ENCODE results near the gene BNIP1.

The BNIP1 gene

DNA sequence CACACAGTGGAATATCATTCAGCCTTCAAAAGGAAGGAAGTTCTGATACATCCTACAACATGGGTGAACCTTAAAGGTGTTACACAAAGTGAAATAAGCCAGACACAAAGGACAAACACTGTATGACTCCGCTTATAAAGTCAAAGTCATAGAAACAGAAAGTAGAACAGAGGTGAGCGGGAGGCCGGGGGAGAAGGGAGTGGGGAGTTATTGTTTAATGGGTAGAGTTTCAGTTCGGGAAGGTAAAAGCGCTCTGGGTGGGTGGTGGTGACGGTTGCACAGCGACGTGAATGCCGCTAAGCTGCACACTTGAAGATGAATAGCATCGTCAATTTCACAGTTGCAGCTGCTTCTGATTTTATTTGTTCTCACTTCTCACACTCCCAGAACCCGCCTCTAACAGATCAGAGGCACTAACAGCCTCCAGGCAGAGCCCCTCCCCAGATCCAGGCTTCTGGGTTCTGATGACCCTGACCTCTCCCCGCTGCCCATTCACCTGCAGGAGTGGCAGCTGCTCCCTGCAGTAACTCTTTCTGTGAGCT is 34.1 kb downstream of the BNIP1 start:
- H3K4me3 Mint-ChIP-seq: no peak overlapping the region
- no peak for DNase-seq (ENCODE audit: low spot score in 2 of 2)
- ATAC-seq (replicated peaks; ENCODE audit: extremely low read depth, poor library complexity, severe bottlenecking): no peak
- no peaks in the 10 kb centered on the region for H3K36me3 Mint-ChIP-seq (ENCODE audit: insufficient read depth)
- H3K27ac Mint-ChIP-seq (ENCODE audit: low read depth): no peak overlapping the region
- peaks cover 4% of the 10 kb centered on the region for H3K9me3 Mint-ChIP-seq
- H3K27me3 Mint-ChIP-seq: peaks cover 10% of the 10 kb centered on the region
- H3K4me1 Mint-ChIP-seq: no peaks in the 10 kb centered on the region

DNA sequence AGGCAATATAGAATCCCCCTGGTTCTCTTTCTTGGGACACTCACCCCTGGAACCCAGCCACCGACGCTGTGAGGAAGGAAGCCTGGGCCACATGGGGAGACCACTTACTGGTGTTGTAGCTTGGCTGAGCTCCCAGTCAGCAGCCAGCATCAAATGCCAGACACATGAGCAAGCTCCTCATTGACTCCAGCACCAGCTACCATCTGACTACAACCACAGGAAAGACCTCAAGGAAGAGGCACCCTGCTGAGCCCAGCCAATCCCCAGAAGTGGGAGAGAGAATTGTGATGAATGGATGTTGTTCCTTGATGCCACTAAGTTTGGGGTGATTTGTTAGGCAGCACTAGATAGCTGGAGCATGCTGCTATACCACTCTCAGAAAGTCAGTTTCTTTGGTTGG is 36.0 kb downstream of the BNIP1 start:
- no peak overlapping the region for H3K27ac Mint-ChIP-seq (ENCODE audit: low read depth)
- H3K4me3 Mint-ChIP-seq: no peak overlapping the region
- H3K27me3 Mint-ChIP-seq: peaks cover 10% of the 10 kb centered on the region
- DNase-seq (ENCODE audit: low spot score in 2 of 2): no peak
- peaks cover 4% of the 10 kb centered on the region for H3K9me3 Mint-ChIP-seq
- ATAC-seq (replicated peaks; ENCODE audit: extremely low read depth, poor library complexity, severe bottlenecking): no peak
- H3K4me1 Mint-ChIP-seq: no peaks in the 10 kb centered on the region
- H3K36me3 Mint-ChIP-seq (ENCODE audit: insufficient read depth): no peaks in the 10 kb centered on the region

DNA sequence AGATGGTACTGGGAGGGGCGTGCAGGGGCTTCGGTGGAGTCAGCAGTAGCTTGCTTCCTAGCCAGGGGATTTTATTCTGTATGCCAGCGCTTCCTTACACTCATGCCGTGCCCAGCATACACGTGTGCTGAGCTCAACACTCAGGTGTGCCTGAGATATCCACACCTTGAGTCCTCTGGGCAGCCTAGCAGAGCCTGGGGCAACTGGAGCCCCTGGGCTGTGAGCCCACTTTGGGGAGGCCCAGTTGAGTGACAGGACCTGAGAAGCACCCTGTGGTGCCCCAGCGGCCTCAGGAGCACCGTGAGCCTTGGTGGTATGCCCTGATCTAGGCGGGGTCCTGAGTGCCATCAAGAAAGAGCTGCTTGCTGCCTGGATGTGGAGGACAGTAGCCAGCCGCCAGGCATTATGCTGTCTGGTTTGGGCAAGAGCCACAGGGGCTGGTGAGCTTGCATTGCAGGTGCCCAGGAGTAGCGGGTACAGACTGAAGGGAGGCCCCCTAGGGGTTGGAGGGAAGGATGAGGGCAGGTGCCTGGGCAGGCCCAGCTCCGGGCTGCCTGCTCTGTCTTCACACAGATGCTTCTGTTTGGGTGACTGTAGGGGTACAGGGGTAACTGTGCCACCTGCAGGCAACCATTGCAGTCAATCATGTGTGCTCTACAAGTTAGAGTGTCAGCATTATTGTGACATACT is 42.9 kb downstream of the BNIP1 start:
- Mint-ChIP-seq H3K36me3 (ENCODE audit: insufficient read depth) (no peaks in the 10 kb centered on the region), H3K27me3 (peaks cover 17% of the 10 kb centered on the region), H3K4me1 (no peaks in the 10 kb centered on the region), H3K27ac (ENCODE audit: low read depth) (no peak overlapping the region), H3K4me3 (no peak overlapping the region), H3K9me3 (no peaks in the 10 kb centered on the region)
- DNase-seq (ENCODE audit: low spot score in 2 of 2) (no peak), ATAC-seq (replicated peaks; ENCODE audit: extremely low read depth, poor library complexity, severe bottlenecking) (no peak)

DNA sequence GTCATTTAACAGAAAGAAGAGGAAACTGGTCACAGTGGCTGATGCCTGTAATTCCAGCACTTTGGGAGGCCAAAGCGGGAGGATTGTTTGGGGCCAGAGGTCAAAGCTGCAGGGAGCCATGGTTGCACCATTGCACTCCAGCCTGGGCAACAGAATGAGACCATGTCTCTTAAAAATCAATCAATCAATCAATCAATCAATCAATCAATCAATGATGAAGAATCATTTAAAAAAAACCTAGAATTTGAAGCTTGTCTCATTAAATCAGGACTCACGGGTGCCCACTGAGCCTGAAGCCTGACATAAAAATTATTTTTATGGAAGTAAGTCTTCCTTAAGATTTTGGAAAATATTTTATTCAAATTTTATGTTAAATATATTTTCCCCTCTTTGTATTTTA is 43.9 kb downstream of the BNIP1 start:
- no peaks in the 10 kb centered on the region for H3K36me3 Mint-ChIP-seq (ENCODE audit: insufficient read depth)
- DNase-seq (ENCODE audit: low spot score in 2 of 2) (no peak), ATAC-seq (replicated peaks; ENCODE audit: extremely low read depth, poor library complexity, severe bottlenecking) (no peak)
- no peak overlapping the region for H3K27ac Mint-ChIP-seq (ENCODE audit: low read depth)
- no peaks in the 10 kb centered on the region for H3K9me3 Mint-ChIP-seq
- H3K4me3 Mint-ChIP-seq: no peak overlapping the region
- no peaks in the 10 kb centered on the region for H3K4me1 Mint-ChIP-seq
- peaks cover 26% of the 10 kb centered on the region for H3K27me3 Mint-ChIP-seq

DNA sequence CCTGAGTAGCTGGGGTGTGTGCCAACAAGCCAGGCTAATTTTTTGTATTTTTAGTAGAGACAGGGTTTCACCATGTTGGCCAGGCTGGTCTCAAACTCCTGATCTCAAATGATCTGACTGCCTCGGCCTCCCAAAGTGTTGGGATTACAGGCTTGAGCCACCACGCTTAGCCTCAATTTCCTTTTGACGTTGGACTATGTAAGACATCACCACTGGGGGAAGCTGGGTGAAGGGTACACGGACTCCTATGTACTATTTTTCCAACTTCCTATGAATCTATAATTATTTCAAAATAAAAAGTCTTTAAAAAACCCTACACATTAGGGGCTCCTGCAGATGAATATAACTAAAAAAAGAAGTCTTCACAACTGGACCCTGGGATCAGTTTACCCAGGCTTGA is 46.7 kb downstream of the BNIP1 start:
- Mint-ChIP-seq H3K4me3 (no peak overlapping the region), H3K4me1 (no peaks in the 10 kb centered on the region), H3K36me3 (ENCODE audit: insufficient read depth) (no peaks in the 10 kb centered on the region), H3K27ac (ENCODE audit: low read depth) (no peak overlapping the region), H3K9me3 (no peaks in the 10 kb centered on the region), H3K27me3 (peaks cover 27% of the 10 kb centered on the region)
- no peak for DNase-seq (ENCODE audit: low spot score in 2 of 2)
- no peak for ATAC-seq (replicated peaks; ENCODE audit: extremely low read depth, poor library complexity, severe bottlenecking)

DNA sequence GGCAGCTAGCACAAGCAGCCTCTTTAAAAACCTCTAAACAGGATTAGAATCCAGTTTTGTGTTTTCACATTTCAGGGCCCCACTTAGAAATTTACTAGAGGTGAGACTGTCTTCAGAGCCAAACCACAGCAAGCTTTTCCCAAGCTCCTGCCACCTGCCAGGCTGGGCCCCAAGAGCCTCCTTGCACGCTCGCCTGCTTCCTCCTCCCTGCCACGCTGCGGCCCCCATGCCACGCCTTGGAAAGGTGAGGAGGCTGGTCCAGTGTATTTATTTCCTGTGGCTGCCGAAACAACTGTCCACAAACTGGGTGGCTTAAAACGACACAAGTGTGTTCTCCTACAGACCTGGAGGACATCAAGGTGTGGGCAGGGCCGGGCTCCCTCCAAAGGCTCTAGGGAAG is 47.2 kb downstream of the BNIP1 start:
- Mint-ChIP-seq H3K36me3 (ENCODE audit: insufficient read depth) (no peaks in the 10 kb centered on the region), H3K4me3 (no peak overlapping the region), H3K9me3 (no peaks in the 10 kb centered on the region), H3K27ac (ENCODE audit: low read depth) (no peak overlapping the region), H3K27me3 (peaks cover 32% of the 10 kb centered on the region), H3K4me1 (no peaks in the 10 kb centered on the region)
- DNase-seq (ENCODE audit: low spot score in 2 of 2) (no peak), ATAC-seq (replicated peaks; ENCODE audit: extremely low read depth, poor library complexity, severe bottlenecking) (no peak)

DNA sequence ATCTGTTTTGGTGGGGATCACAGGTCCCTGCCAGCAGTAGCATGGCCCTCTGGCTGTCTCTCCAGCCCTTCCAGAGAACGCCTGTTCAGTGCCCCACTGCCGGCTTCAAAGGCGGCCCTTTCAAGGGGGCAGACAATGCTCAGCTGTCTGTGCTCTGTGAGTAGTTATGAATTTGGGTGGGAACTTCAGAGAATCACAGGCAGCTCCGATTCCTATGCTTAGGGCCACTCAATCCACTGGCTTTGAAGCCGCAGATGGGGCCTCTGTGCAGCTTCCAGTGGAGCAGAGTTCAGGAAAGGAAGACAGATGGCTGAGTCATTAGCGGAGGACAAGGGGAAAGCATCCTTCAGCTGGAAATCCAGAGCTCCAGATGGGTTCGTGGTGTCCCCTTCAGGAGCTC is 48.2 kb downstream of the BNIP1 start:
- Mint-ChIP-seq H3K4me3 (no peak overlapping the region), H3K9me3 (no peaks in the 10 kb centered on the region), H3K27ac (ENCODE audit: low read depth) (no peak overlapping the region), H3K36me3 (ENCODE audit: insufficient read depth) (no peaks in the 10 kb centered on the region), H3K27me3 (peaks cover 42% of the 10 kb centered on the region), H3K4me1 (no peaks in the 10 kb centered on the region)
- DNase-seq (ENCODE audit: low spot score in 2 of 2) (no peak), ATAC-seq (replicated peaks; ENCODE audit: extremely low read depth, poor library complexity, severe bottlenecking) (no peak)

DNA sequence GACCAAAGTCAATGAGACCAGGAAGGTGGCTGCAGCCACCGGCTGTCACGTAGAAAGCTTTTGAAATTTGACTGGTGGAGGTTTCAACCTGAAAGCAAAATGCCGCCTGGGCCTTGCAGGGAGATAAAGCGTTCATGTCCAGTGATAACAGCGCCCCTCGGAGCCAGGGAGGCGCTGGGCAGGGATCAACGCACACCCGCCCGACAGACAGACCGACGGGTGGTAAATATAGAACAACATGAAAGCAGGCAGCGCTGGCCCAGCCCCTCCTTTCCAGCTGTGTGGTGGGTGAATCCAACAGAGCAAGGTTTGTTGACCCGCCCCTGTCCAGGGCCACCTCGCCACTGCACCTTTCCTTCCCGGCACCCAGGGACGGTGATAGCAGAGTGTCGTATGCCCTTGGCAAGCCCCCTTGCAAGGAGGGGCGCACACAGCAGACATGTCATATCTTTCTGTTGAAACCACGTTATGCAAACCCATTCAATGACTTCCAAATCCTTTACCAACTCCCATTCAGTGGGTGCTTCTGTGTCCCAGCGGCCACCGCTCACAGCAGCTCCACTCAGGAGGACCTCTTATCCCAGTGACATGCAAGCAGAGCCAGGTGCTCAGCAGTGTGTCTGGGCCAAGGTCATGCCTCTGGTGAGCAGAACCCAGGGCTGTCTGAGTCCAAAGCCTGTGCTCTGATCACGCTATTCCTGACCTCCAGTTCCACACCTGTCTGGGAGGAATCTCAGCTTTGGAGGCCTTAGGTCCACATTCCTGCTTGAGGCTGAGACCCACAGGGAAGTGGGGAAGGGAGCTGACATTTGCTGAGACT is 52.0 kb downstream of the BNIP1 start:
- no peak overlapping the region for H3K27ac Mint-ChIP-seq (ENCODE audit: low read depth)
- H3K4me3 Mint-ChIP-seq: no peak overlapping the region
- ATAC-seq (replicated peaks; ENCODE audit: extremely low read depth, poor library complexity, severe bottlenecking) (no peak), DNase-seq (ENCODE audit: low spot score in 2 of 2) (no peak)
- H3K27me3 Mint-ChIP-seq: peaks cover 48% of the 10 kb centered on the region
- no peaks in the 10 kb centered on the region for H3K4me1 Mint-ChIP-seq
- H3K36me3 Mint-ChIP-seq (ENCODE audit: insufficient read depth): no peaks in the 10 kb centered on the region
- peaks cover 6% of the 10 kb centered on the region for H3K9me3 Mint-ChIP-seq

DNA sequence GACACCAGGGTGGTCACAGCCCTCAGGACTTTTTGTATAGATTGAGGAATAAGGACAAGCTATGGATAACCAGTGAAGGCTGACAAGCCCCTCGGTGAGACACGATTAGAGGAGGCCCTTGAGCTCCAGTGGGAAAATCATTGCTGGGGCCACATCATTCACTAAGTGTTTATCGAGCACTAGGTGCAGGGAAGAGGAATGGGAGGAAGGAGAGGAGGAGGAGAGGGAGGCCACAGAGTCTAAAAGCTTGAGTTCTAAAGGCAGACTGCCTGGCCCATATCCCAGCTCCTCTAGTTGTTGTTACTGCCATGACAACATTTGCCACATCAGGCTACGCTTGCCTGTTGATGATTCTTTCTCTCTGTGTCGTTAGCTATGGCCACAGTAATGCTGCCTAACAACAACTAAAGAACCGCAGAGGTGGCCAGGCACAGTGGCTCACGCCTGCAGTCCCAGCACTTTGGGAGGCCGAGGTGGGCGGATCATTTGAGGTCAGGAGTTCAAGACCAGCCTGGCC is 53.1 kb downstream of the BNIP1 start:
- Mint-ChIP-seq H3K4me1 (no peaks in the 10 kb centered on the region), H3K9me3 (peaks cover 6% of the 10 kb centered on the region), H3K27ac (ENCODE audit: low read depth) (no peak overlapping the region), H3K4me3 (no peak overlapping the region), H3K36me3 (ENCODE audit: insufficient read depth) (no peaks in the 10 kb centered on the region), H3K27me3 (peaks cover 45% of the 10 kb centered on the region)
- ATAC-seq (replicated peaks; ENCODE audit: extremely low read depth, poor library complexity, severe bottlenecking) (no peak), DNase-seq (ENCODE audit: low spot score in 2 of 2) (no peak)

DNA sequence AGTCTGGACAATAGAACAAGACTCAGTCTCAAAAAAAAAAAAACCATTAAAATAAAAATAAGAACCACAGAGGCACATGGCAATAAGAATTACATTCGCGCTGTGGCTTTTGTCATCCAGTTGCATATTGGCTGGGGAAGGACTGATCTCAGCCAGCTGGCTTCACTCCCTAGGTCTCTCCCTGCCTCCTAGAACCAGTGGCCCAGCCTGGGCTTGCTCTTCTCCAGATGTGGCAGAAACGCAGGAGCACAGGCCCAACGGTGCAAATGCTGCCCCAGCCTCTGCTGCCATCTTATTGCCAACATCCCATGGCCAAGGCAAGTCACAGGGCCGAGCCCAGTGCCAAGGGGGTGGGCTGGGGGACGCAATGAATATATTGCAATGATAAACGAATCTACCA is 53.7 kb downstream of the BNIP1 start:
- Mint-ChIP-seq H3K27ac (ENCODE audit: low read depth) (no peak overlapping the region), H3K27me3 (peaks cover 45% of the 10 kb centered on the region), H3K4me1 (no peaks in the 10 kb centered on the region), H3K36me3 (ENCODE audit: insufficient read depth) (no peaks in the 10 kb centered on the region), H3K4me3 (no peak overlapping the region), H3K9me3 (peaks cover 6% of the 10 kb centered on the region)
- no peak for ATAC-seq (replicated peaks; ENCODE audit: extremely low read depth, poor library complexity, severe bottlenecking)
- DNase-seq (ENCODE audit: low spot score in 2 of 2): no peak

DNA sequence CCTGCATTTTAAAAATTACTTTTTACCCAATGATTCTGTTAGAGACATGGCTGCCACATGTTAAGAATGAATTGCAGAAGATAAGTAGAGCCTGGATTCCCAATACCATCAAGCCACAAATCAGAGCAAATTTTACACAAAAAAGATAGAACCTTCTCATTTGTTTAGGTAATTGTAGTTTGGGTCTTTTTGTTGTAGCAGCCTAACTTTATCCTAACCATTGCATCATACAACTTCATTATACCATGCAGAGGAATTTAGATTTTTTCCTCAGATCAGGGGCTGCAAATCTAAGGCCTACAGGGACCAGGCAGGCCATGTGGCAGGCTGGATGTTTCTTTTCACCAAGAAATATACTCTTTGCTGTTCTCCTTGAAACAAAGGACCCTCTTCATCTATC is 56.0 kb downstream of the BNIP1 start:
- H3K36me3 Mint-ChIP-seq (ENCODE audit: insufficient read depth): no peaks in the 10 kb centered on the region
- peaks cover 67% of the 10 kb centered on the region for H3K27me3 Mint-ChIP-seq
- no peak for DNase-seq (ENCODE audit: low spot score in 2 of 2)
- ATAC-seq (replicated peaks; ENCODE audit: extremely low read depth, poor library complexity, severe bottlenecking): no peak
- no peak overlapping the region for H3K4me3 Mint-ChIP-seq
- H3K4me1 Mint-ChIP-seq: no peaks in the 10 kb centered on the region
- H3K27ac Mint-ChIP-seq (ENCODE audit: low read depth): no peak overlapping the region
- H3K9me3 Mint-ChIP-seq: peaks cover 6% of the 10 kb centered on the region

DNA sequence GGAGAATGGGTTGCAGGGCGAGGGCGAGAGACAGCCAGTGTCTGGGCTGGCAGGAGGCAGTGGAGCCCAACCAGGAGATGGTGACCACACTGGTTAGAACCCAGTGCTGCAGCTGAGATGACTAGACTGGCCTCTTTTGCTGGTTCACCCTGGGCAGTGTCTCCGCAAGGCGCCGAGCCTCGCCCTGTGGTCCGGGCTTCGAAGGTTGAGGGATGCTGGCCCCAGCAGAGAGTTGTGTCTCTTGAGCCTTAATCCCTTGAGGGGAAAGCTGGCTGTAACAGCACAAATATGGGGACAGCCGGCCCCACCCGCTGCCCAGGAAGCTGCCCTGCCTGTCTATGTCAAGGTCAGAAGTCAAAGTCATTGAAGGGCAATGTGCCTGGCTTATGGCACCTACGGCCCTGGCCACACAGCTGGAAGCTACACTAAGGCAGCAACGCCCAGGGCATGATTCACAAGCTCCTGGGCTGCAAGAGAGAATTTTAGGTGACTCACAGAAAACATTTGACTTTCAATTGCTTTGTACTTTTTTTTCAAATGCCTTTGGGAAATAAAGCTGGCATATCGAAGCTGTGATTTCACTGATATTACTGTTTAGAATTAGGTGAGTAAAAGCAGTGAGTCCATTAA is 57.4 kb downstream of the BNIP1 start:
- Mint-ChIP-seq H3K9me3 (peaks cover 6% of the 10 kb centered on the region), H3K27ac (ENCODE audit: low read depth) (no peak overlapping the region), H3K36me3 (ENCODE audit: insufficient read depth) (no peaks in the 10 kb centered on the region), H3K27me3 (peaks cover 64% of the 10 kb centered on the region), H3K4me1 (no peaks in the 10 kb centered on the region), H3K4me3 (no peak overlapping the region)
- no peak for DNase-seq (ENCODE audit: low spot score in 2 of 2)
- no peak for ATAC-seq (replicated peaks; ENCODE audit: extremely low read depth, poor library complexity, severe bottlenecking)

Measured in central memory CD8-positive, alpha-beta T cell (primary cell).